GM18519 (cell line): ENCODE measurements around the gene IL2.

Source experiments
- ATAC-seq: cut with Tn5 transposase; IDR thresholded peaks from one replicate; pipeline ENCODE4 v1.9.1; 2021; ENCODE audit warnings: mild to moderate bottlenecking, moderate library complexity; ENCODE audit not compliant: unreplicated experiment, low FRiP score

Gene IL2

GRCh38 chr4:122456231-122457116 lies at the start of gene IL2:
TSS of gene IL2 (minus strand) at chr4:122456725. CDS start at chr4:122456440, 285 bp downstream.
- no peak for ATAC-seq

GRCh38 chr4:122503214-122503613 lies 46.7 kb upstream of the IL2 start:
- ATAC-seq = no peak

GRCh38 chr4:122500852-122501501 lies 44.5 kb upstream of the IL2 start:
- ATAC-seq = no peak

GRCh38 chr4:122489061-122489460 lies 32.5 kb upstream of the IL2 start:
- ATAC-seq = no peak

GRCh38 chr4:122483481-122483880 lies 27.0 kb upstream of the IL2 start:
- ATAC-seq = no peak

- ATAC-seq = no peak
These were observed 25.4 kb upstream of the IL2 start for GRCh38 chr4:122481766-122482405.

- ATAC-seq = no peak
These were observed 24.3 kb upstream of the IL2 start for GRCh38 chr4:122480655-122481487.

- ATAC-seq = no peak
These were observed 23.5 kb upstream of the IL2 start for GRCh38 chr4:122479935-122480416.

- ATAC-seq = no peak
These were observed 20.2 kb upstream of the IL2 start for GRCh38 chr4:122476745-122477144.

GRCh38 chr4:122476126-122476525 lies 19.6 kb upstream of the IL2 start:
- no peak for ATAC-seq

- no peak for ATAC-seq
These were observed 18.7 kb upstream of the IL2 start for GRCh38 chr4:122475233-122475632.

- ATAC-seq = no peak
These were observed 12.9 kb upstream of the IL2 start for GRCh38 chr4:122469457-122469856.

GRCh38 chr4:122458625-122459024 lies 2.1 kb upstream of the IL2 start:
- ATAC-seq = peak; percentile 82

GRCh38 chr4:122453384-122453995 lies 3.0 kb downstream of the IL2 start:
- ATAC-seq = no peak

GRCh38 chr4:122450847-122451246 lies 5.7 kb downstream of the IL2 start:
- ATAC-seq = no peak

- ATAC-seq = no peak
These were observed 22.2 kb downstream of the IL2 start for GRCh38 chr4:122434285-122434684.

- no peak for ATAC-seq
These were observed 25.2 kb downstream of the IL2 start for GRCh38 chr4:122431351-122431750.

GRCh38 chr4:122423246-122423645 lies 33.3 kb downstream of the IL2 start:
- ATAC-seq = no peak

- ATAC-seq = peak; percentile 77
These were observed 44.0 kb downstream of the IL2 start for GRCh38 chr4:122412547-122412946.

GRCh38 chr4:122403861-122404260 lies 52.7 kb downstream of the IL2 start:
- no peak for ATAC-seq
